Activated naive CD4-positive, alpha-beta T cell treated with anti-CD3 and anti-CD28 coated beads, Interleukin-2, amount 10 ng/mL, durations not matched to agents 7 days and 5 days (primary cell): ENCODE data around the gene INTS11.

Experiments
- CTCF ChIA-PET: fragments of 350-600 bp; sonication (Branson Sonifier 250); formaldehyde crosslinking; loops from one replicate; lab custom pipeline; 2021; ENCODE audit warnings: antibody characterized with exemption; lab: Charles Lee
- DNase-seq: peaks from one replicate; pipeline ENCODE4 v3.0.0-alpha.2; 2020
- H3K27ac Mint-ChIP-seq: one replicate; pipeline ENCODE4 v1.8.0; 2021; ENCODE audit warnings: mild to moderate bottlenecking, moderate library complexity, mixed read lengths
- H3K27me3 Mint-ChIP-seq: one replicate; pipeline ENCODE4 v1.8.0; 2021; ENCODE audit warnings: mild to moderate bottlenecking, mixed read lengths
- H3K36me3 Mint-ChIP-seq: one replicate; pipeline ENCODE4 v1.8.0; 2021; ENCODE audit warnings: mixed read lengths
- H3K4me1 Mint-ChIP-seq: one replicate; pipeline ENCODE4 v1.8.0; 2021; ENCODE audit warnings: mixed read lengths
- H3K4me3 Mint-ChIP-seq: one replicate; pipeline ENCODE4 v1.8.0; 2021; ENCODE audit warnings: mild to moderate bottlenecking, moderate library complexity, mixed read lengths
- H3K9me3 Mint-ChIP-seq: one replicate; pipeline ENCODE4 v1.8.0; 2021; ENCODE audit warnings: mixed read lengths

Gene INTS11

DNA sequence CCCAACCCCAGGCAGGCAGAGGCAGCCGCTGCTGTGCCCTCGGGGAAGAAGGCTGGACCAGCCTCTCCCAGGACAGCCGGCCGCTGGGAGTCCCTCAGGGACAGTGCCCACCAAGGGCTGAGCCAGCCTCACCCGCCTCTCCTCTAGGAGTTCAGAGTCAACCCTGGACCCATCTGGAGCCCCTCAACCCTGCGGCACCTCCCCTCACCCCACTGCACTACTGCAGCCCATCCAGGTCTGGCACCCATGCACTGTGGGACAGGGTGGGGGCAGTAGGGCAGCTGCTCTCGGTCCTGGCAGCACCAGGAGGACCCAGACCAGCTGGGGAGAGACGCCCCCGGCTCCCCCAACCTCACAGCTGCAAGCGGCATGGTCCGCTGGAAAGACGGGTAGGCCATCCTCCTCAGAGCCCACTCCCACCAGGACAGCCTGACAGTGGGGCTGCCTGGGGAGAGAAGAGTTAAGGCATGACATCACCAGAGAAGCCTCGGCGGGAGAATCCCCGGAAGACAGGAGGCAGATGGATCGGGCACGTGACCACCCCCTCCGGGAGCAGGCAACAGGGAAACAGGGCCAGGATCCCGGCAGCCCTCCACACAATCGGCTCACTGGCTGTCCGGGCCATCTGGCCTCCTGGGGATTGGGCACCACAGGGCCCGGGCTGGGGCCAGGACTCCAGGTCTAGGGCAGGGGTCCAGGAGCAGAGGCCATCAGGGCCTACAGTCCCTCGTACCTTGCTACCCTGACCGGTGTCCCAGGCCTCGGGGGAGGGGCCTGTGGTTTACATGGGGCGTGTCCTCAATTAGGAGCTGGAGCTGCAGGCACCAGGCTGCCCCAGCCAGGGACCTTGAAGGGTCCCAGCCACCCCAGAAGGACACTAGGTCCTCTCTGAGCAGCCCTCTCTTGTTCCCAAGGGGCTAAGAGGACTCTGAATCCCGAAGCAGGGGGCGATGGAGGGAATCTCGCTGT, 19.8 kb downstream of the INTS11 start:
- CTCF ChIA-PET: interaction anchor here (0.7 to 1.6 kb wide), 10 partner anchors 9 to 321 kb away, joined by 3 to 12 read pairs (median 4); partner anchors contain the start of gene AURKAIP1
- no peak for DNase-seq
- peak overlapping the region; percentile 93 for H3K27ac Mint-ChIP-seq
- no peaks in the 10 kb centered on the region for H3K9me3 Mint-ChIP-seq
- H3K4me3 Mint-ChIP-seq: peak overlapping the region; percentile 89
- peaks cover 21% of the 10 kb centered on the region for H3K4me1 Mint-ChIP-seq
- H3K27me3 Mint-ChIP-seq: no peaks in the 10 kb centered on the region
- no peaks in the 10 kb centered on the region for H3K36me3 Mint-ChIP-seq

DNA sequence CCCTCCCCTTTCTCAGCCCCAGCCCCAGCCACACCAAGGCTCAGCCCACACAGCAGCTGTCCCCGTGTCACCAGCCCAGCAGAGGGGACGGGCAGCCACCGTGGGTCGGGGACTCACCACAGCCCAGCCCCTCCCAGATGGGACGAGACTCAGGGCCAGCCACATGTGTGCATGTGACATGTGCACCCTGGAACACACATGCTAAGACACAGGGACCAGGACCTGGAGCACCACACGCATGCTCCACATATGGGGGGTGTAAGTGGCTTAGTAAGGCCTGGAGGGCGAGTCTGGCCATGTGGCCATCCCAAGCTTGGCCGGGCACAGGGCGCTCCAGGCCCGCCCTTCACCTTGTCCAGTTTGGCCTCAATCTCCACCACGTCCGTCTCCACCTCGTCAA, 20.7 kb downstream of the INTS11 start:
- H3K4me3 Mint-ChIP-seq: no peak overlapping the region
- H3K27ac Mint-ChIP-seq: no peak overlapping the region
- no peaks in the 10 kb centered on the region for H3K27me3 Mint-ChIP-seq
- DNase-seq: no peak
- CTCF ChIA-PET: interaction anchor here (1.5 to 1.6 kb wide), 2 partner anchors 61 to 182 kb away, joined by 4 read pairs; no protein-coding TSS in a partner anchor
- H3K36me3 Mint-ChIP-seq: no peaks in the 10 kb centered on the region
- H3K4me1 Mint-ChIP-seq: peaks cover 19% of the 10 kb centered on the region
- H3K9me3 Mint-ChIP-seq: no peaks in the 10 kb centered on the region

DNA sequence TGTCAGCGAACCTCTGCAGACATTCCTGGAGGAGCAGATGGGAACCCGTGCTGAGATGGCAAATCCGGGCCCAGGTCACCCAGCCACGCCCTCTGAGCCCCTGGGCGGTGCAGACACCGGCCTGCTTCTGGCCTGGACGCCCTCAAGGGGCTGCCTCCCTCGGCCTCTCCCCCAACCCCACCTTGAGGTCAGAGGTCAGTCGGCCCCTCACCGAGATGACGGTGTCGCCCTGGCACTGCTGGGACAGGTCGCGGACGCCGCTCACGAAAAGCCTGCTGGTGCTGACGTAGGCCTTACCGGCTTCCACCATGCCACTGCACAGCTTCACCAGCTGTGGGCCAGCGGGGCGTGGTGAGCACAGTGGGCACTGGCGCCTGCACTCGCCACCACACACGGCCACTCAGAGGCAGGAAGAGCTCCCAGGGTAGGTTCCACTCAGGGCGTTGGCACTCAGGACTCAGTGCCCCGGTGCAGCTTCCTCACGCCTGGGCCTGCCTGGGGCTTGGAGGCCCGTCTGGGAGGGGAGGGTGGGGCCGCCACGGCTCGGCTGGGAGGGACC, 21.4 kb downstream of the INTS11 start:
- peaks cover 19% of the 10 kb centered on the region for H3K4me1 Mint-ChIP-seq
- no peak overlapping the region for H3K27ac Mint-ChIP-seq
- CTCF ChIA-PET: interaction anchor here (1.6 kb wide), 1 partner anchor 181 kb away, joined by 4 read pairs; no protein-coding TSS in a partner anchor

DNA sequence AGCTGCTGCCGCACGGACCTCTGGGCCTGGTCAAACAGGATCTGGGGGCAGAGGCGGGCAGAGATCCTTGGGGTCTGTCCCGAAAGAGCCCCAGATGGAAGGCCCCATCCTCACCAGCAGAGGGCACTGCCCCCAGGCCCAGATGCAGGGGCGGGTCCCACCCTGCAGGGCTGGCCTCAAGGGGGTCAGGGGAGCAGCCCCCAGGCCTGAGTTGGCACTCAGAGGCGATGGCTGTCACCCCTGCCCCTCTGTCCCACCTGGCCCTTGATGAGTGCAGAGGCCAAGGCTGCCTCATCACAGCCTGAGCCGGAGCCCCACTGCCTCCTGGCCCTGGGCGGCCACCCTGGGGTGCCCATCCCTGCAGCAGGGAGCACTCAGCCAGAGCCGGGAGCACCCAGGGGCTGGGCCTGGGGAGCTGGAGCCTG, 22.4 kb downstream of the INTS11 start:
- H3K4me1 Mint-ChIP-seq: peaks cover 19% of the 10 kb centered on the region
- H3K36me3 Mint-ChIP-seq: peaks cover 2% of the 10 kb centered on the region
- H3K27me3 Mint-ChIP-seq: no peaks in the 10 kb centered on the region
- H3K9me3 Mint-ChIP-seq: no peaks in the 10 kb centered on the region
- H3K27ac Mint-ChIP-seq: no peak overlapping the region
- H3K4me3 Mint-ChIP-seq: no peak overlapping the region
- CTCF ChIA-PET: interaction anchor here (2.1 kb wide), 1 partner anchor 9 kb away, joined by 5 read pairs; no protein-coding TSS in a partner anchor
- peak; percentile 40 for DNase-seq

More for the DNA sequence above, 21.4 kb downstream of the INTS11 start:
- H3K4me3 Mint-ChIP-seq: no peak overlapping the region
- DNase-seq: no peak
- peaks cover 1% of the 10 kb centered on the region for H3K36me3 Mint-ChIP-seq
- no peaks in the 10 kb centered on the region for H3K27me3 Mint-ChIP-seq
- no peaks in the 10 kb centered on the region for H3K9me3 Mint-ChIP-seq

DNA sequence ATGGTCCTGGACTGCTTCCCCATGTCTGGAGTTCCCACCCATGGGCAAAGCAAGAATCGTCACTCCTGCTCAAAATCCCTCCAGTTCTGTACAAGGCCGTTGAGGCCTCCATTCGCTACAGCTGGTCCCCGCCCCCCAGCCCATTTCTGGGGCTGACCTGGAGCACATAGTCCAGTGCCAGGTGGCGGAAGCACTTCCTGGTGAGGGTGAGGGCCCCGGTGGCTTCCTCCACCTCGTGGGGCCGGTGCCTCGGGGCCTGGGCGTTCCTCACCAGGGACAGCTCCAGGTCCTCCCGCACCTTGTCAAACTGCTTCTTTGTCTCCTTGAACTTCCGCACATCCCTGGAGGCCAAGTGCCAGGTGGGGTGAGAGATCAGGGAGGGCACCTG, 24.1 kb downstream of the INTS11 start:
- Mint-ChIP-seq H3K4me1 (peaks cover 8% of the 10 kb centered on the region), H3K9me3 (no peaks in the 10 kb centered on the region), H3K4me3 (no peak overlapping the region), H3K36me3 (peaks cover 2% of the 10 kb centered on the region), H3K27me3 (no peaks in the 10 kb centered on the region), H3K27ac (no peak overlapping the region)
- DNase-seq: no peak
- CTCF ChIA-PET: interaction anchor here (0.9 to 2.1 kb wide), 4 partner anchors 8 to 608 kb away, joined by 3 to 6 read pairs (median 4); no protein-coding TSS in a partner anchor

DNA sequence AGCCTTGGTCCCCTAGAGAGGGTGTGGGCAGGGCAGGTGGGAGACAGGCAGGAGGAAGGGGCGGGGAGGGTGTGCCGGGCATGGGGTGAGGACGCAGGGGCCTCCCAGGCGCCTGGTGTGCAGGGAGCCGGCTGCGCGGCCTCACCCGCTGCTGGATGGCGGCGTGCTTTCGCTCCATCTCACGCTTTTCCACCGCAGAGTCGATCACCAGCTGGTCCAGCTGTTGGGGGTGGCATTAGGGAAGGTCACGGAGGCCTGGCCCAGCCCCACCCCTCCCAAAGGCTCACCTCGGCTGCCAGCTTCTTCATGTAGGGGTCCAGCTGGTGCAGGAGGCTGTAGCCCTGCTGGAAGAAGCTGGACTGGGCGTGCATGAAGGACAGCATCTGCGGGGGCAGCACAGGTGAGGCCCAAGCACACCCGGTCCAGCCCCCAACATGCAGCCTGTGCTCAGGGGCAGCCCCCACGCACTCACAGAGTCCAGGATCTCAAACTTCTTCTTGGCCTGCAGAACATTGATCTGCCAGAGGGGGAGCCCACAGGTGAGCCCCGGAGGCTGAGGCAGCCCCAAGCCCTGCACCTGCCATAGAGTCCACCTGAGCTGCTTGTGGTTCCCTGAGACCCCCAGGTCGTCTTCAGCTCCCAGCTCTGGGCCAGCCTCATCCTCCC, 24.6 kb downstream of the INTS11 start:
- H3K9me3 Mint-ChIP-seq: no peaks in the 10 kb centered on the region
- H3K27me3 Mint-ChIP-seq: no peaks in the 10 kb centered on the region
- CTCF ChIA-PET: interaction anchor here (0.9 to 1.5 kb wide), 3 partner anchors 9 to 608 kb away, joined by 3 to 6 read pairs (median 4); no protein-coding TSS in a partner anchor
- no peak overlapping the region for H3K27ac Mint-ChIP-seq
- H3K4me1 Mint-ChIP-seq: peaks cover 4% of the 10 kb centered on the region
- H3K4me3 Mint-ChIP-seq: no peak overlapping the region
- DNase-seq: peak; percentile 44
- peaks cover 2% of the 10 kb centered on the region for H3K36me3 Mint-ChIP-seq

DNA sequence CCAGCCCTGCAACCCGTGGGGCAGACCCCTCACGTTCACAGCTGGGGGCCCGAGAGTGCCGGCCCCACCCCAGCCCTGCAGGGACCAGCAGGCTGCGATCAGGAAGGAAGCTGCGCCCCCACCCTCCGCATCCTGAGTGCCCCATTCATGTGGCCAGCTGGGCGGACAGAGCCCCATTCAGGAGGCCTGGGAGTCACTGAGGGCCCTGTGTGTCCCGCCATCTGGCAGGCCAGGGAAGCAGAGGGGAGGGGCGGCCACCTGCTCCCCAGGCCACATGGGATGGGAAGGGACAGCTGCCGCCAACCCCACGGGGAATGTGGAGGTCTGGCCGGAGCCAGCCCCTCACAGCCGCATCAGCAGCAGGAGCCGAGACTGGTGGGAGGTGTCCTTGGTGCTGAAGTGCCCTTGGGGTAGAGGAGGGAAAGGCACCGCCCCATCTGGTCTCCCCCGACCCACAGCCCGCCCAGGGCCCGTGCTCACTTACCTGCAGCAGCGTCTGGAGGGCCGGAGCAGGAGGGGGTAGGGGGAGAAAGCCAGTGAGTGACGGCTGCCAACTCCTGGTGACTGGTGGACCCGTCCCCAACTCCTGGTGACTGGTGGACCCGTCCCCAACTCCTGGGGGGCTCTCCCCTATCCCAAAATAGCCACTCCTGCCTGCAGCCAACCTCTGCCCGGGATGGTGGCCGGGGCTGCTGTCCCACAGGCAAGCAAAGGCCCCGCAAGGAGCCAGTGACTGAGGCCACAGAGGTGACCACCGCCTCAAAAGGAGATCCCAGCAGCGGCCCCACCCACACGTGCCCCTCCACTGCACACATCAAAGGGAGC, 25.4 kb downstream of the INTS11 start:
- DNase-seq: peak; percentile 44
- Mint-ChIP-seq H3K4me1 (no peaks in the 10 kb centered on the region), H3K4me3 (no peak overlapping the region), H3K27me3 (no peaks in the 10 kb centered on the region), H3K36me3 (peaks cover 2% of the 10 kb centered on the region), H3K27ac (no peak overlapping the region), H3K9me3 (no peaks in the 10 kb centered on the region)
- CTCF ChIA-PET: interaction anchor here (1.4 to 1.5 kb wide), 2 partner anchors 8 to 177 kb away, joined by 4 to 6 read pairs; no protein-coding TSS in a partner anchor

DNA sequence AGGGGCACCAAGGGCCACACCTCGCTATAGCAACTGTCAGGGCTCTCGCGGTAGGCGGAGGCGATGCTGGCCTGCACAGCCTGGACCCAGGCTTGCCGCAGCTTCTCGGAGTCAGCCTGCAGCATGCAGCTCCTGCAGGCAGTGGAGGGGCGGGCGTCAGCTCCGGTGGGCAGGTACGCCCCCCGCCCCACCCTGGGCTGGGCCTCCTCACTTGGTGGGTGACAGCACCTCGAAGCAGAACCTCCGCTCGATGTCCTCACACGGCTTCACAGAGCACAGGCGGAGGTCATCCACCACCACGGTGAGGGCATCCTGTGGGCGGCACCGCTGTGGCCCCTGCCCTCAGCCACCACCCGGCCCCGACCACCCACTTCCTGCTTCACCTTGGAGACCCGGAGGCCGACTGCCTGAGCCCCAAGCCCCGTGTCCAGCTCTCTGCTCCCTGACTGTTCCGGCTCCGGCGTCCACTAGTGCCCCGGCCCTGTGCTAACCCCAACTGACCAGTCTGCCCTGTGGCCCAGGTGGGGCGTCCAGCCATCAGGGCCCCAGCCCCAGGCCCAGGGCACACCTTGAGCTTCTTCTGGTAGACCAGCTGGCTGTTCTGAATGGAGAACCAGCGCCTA, 26.5 kb downstream of the INTS11 start:
- DNase-seq: no peak
- Mint-ChIP-seq H3K4me1 (no peaks in the 10 kb centered on the region), H3K9me3 (no peaks in the 10 kb centered on the region), H3K36me3 (peaks cover 2% of the 10 kb centered on the region), H3K27me3 (no peaks in the 10 kb centered on the region), H3K4me3 (no peak overlapping the region), H3K27ac (no peak overlapping the region)
- CTCF ChIA-PET: no interaction called here

DNA sequence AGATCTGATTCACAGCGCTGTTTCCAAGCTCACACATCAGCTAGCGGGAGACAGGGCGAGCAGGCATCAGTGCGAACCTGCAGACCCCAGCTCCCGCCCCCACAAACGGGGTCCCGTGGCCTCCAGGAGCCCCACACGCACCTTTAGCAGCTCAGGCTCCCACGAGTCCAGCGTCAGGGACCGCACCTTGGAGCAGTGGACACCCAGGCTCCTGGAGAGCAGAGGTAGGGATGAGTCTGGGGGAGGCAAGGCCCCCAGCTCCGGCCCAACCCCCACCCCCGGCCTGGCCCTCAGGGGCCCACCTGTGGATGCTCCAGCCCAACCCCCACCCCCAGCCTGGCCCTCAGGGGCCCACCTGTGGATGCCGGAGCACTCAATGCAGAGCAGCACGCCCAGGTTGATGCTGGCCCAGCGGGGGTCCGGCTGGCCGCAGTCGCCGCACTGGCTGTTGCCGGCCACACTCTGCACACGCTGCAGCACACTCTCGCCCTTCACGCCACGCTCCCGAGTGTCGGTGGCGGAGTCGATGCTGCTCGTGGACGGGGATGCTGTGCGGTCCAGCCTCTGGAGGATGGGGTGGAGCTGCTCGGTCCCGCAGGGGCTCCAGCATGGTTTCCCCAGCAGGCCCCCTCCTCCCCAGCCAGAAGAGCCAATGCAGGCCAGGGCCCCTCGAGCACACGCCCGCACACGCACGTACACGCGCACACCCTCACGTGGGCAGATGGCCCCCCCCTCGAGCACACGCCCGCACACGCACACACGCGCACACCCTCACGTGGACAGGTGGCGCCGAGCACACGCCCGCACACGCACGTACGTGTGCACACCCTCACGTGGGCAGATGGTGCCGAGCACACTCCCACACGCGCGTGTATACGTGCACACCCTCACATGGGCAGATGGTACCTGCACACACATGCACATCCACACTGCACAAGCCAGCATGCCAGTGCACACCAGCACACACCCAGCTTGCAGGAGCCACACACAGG, 28.1 kb downstream of the INTS11 start:
- Mint-ChIP-seq H3K36me3 (peaks cover 3% of the 10 kb centered on the region), H3K27ac (no peak overlapping the region), H3K4me1 (no peaks in the 10 kb centered on the region), H3K4me3 (no peak overlapping the region), H3K9me3 (no peaks in the 10 kb centered on the region), H3K27me3 (no peaks in the 10 kb centered on the region)
- CTCF ChIA-PET: interaction anchor here (0.9 to 1.1 kb wide), 2 partner anchors 9 to 174 kb away, joined by 3 to 4 read pairs; no protein-coding TSS in a partner anchor
- DNase-seq: no peak

DNA sequence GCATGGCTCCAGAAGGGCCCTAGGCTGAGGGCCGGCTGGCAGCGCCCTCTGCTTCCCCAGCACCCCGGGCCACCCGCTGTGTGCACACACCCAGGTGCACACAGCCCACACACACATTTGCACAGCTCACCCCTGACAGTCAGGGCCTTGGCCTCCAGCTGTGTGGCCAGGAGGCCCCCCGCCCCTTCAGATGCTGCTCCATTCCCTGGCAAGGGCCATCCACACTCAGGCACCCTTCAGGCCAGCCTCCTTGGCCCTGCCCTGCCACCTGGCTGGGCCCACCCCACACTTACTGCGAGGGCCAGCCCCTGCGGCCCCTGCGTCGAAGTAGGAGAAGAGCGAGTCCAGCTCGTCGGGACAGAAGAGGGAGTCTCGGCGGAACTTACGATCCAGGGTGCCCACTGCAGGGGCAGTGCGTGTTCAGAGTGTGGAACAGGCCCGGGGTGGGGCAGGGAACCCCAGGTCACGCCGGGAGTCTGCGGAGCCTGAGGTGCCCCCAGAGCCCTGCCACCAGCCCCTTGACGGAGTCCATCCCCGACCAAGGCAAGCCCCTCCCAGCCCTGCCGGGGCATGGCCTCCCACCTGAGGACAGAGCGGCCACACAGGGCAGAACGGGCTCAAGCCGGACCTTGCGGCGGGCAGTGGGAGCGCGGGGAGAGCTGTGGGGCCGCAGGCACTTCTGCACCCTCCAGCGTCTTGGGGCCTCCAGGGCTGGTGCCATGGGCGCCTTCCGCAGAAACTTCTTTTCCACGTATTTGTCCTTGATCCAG, 29.1 kb downstream of the INTS11 start:
- Mint-ChIP-seq H3K9me3 (no peaks in the 10 kb centered on the region), H3K4me3 (no peak overlapping the region), H3K27ac (no peak overlapping the region), H3K4me1 (no peaks in the 10 kb centered on the region), H3K36me3 (peaks cover 3% of the 10 kb centered on the region), H3K27me3 (no peaks in the 10 kb centered on the region)
- DNase-seq: no peak
- CTCF ChIA-PET: interaction anchor here (0.9 to 1.1 kb wide), 2 partner anchors 10 to 173 kb away, joined by 3 to 4 read pairs; no protein-coding TSS in a partner anchor

DNA sequence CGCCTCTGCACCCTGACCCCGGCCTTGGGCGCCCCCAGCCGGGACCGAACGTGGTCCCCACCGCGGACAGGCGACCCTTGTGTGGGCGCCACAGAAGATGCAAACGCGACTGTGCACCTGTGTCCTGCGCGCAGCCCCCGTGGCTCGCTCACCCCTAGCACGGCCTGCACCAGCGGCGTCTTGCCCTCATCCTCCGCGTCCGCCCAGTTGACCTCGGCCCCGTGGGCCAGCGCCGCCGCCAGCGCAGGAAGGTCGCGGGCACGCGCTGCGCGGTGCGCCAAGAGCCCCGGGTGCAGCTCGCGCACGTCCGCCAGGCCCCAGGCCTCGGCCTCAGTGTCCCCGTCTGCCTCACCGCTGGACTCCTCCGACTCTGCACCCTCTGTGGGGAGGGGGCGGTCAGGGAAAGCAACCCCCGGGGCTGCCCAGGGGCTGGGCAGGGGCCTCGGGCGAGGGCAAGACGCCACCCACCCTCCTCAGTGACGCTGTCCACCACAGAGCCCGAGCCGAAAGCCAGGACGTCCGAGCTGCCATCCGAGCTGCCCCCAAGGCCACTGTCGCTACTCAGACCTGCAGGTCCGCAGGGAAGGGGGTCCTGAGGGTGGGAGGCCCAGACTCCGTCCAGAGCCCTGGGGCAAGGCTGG, 30.1 kb downstream of the INTS11 start:
- Mint-ChIP-seq H3K27me3 (no peaks in the 10 kb centered on the region), H3K4me1 (no peaks in the 10 kb centered on the region), H3K9me3 (peaks cover 2% of the 10 kb centered on the region), H3K4me3 (no peak overlapping the region), H3K36me3 (peaks cover 5% of the 10 kb centered on the region), H3K27ac (no peak overlapping the region)
- no peak for DNase-seq
- CTCF ChIA-PET: interaction anchor here (1.0 kb wide), 1 partner anchor 172 kb away, joined by 3 read pairs; no protein-coding TSS in a partner anchor
